GM19397 (cell line): Measurements from ENCODE around the gene GLI3.

Source experiments
- ATAC-seq: cut with Tn5 transposase; IDR thresholded peaks from one replicate; pipeline ENCODE4 v1.9.1; 2021; ENCODE audit warnings: mild to moderate bottlenecking, moderate library complexity; ENCODE audit not compliant: unreplicated experiment

GLI3 gene

DNA sequence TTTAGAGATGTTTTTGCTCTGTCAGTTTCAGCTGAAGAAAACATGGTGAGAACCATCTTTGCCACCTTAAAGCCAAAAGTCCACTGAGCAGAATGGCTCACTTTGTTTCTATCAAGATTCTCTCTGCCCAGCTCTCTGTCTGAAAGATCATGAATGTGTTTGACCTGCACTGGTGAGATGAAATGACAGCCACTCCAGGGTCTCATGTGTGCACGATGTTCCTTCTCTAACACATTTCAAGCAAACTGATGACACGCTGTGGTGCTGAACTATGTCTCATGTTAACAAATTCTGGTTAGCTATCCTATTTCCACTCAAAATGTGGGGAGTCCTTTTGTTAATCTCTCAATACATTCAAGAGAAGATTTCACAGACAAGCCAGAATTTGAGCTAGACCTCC, 260.6 kb downstream of the GLI3 start:
- no peak for ATAC-seq

DNA sequence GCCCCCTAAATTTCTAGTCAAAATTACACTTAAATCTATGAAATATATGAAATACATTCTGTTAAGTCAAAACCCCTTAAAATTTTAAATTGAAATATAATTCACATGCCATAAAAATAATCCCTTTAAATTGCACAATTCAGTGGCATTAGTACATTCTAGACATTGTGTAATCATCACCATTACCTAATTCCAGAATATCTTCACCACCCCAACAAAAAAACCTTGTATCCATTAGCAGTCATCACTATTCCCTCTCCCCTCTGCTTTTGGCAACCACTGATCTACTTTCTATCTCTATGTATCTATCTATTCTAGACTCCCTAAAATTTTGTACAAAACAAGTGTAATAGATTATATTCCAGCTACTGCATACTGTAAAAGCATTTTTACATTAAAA, 261.2 kb downstream of the GLI3 start:
- no peak for ATAC-seq

DNA sequence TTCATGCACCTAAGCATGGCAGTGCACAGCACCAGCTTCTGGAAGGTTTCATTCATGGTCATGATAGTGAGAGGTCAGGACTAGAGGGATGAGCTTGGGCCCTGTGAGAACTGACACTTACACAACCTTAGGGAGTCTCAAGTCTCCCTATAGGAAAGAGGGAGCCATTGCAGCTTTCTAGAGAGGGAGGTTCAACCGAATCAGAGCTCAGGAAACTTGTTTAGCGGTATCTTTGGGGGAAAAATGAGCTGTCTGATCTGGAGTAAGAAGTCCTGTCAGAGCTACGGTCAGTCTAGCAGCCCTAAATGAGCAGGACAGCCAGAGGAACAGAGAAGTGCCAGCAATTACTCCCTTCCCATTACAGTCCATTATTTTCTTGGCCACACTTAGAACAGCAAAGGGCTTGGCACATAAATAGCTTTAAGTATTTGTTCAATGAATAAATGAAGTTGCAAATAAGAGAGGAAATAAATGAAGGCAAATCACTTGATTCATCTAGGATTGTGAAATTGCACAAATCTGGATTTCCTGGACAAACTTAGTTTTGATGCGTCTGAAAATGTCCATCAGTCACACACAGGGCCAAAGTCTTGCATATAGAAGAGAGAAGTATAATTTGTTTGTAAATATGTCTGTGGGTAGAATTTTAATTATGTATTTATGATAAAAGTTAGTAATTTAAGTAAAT, 262.0 kb downstream of the GLI3 start:
- no peak for ATAC-seq

GRCh38 chr7:41973202-41973730, 263.7 kb downstream of the GLI3 start:
- ATAC-seq: no peak

DNA sequence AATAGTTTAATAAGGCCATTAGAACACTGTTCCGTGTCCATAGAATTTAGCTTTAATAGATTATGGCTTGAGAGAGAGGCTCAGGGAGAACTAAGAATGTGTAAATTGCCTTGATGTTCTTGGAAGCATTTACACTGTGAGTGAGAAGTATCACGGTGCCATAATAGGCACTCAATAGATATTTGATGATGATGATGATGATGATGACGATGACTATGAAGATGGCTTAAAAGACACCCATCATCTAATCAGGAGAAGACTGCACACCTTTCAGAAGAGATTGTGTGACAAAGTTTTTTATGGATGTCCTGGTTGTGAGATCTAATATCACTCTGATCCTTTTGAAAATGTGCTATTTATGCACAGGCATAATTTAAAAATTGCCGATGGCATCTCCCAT, 264.2 kb downstream of the GLI3 start:
- ATAC-seq: no peak

- no peak for ATAC-seq
These were observed 264.7 kb downstream of the GLI3 start for GRCh38 chr7:41972270-41972669.

GRCh38 chr7:41971640-41972187, 265.3 kb downstream of the GLI3 start:
- no peak for ATAC-seq

DNA sequence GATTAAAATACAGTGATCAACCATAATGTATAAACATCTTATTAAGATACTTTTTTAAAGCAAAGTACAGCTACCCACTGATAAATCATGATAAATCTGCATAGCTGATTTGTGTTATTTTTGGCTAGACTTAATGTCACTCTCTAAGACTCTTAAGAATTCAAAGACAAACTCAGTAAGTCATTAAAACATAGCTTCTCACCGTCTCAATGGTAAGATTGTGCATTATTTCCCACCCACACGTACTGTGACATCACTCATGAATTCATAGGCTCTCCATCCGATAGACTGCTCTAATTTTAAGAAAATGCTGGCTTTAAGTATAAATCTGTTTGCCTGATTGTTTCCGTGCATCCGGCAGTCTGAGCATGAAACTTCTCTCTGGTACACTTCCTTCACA, 266.1 kb downstream of the GLI3 start:
- no peak for ATAC-seq

DNA sequence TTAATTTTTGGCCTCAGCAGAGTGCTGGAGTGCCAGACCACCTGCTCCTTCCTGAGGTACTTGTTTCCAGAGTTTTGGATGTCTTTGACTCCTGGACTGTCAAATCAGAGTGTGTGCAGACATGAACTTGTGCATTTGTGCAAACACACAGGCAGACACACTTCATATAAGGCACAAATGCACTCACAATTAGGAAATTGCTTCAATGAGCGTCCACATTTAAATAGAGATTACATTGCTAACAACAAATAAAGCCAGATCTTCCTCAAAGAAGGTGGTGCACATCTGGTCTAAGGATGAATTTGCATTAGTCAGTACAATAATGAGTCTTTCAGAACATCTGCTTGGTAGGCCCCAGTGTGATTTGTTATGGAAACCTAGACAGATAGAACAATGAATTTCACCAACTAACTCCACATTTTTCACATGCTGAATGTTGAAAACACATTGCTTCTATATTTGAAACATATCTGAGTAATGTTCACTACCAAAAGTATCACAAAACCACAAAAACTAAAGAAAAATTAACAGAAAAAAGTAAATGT, 267.4 kb downstream of the GLI3 start:
- ATAC-seq: no peak

GRCh38 chr7:41967156-41967555, 269.9 kb downstream of the GLI3 start:
- no peak for ATAC-seq

- ATAC-seq: no peak
These were observed 271.0 kb downstream of the GLI3 start for GRCh38 chr7:41965951-41966505.

- ATAC-seq: no peak
These were observed 271.9 kb downstream of the GLI3 start for GRCh38 chr7:41964849-41965745.

DNA sequence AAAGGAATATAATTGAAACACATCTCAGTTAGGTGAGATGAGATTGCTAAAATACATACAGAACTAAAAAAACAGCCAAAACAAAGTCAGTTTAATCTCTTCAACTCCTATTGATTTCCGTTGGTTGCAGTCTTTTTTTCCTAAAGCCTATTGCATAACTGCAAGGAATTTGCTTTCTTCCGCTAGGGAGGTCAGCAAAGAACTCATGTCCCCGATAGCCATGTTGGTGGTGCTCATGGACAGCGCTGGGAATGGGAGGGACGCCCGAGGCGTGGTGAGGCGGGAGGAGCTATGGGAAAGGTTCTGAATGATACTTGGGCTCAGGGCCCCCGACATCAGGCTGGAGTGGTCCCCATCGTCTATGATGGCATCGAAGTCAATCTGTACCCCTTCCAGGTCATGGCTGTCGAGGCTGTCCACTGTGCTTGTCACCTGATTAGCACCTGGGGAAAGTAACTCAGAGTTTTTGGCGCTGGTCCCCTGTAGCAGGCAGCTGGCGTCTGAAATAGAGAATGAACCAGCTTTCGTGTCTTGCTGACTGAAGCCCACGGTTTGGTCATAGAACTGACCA, 272.7 kb downstream of the GLI3 start:
- ATAC-seq: no peak

DNA sequence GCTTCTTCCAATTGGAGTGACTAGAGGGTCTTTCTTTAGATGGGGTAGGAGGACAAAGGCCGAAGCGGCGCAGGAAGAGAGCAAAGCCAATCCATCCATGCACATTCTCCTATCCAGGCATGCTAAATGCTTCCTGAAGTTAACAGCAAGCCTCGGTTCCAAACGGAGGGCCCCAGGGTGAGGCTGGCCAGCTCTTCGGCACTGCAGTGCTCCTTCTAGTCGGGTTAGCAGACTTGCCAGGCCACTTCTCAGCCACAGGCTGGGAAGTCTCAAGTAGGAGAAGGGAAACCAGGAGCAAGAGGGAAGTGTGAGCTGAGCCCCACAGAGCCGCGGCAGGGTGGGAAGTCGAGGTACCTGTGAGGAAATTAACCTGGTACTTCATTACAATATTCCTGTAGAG, 280.3 kb downstream of the GLI3 start:
- no peak for ATAC-seq

DNA sequence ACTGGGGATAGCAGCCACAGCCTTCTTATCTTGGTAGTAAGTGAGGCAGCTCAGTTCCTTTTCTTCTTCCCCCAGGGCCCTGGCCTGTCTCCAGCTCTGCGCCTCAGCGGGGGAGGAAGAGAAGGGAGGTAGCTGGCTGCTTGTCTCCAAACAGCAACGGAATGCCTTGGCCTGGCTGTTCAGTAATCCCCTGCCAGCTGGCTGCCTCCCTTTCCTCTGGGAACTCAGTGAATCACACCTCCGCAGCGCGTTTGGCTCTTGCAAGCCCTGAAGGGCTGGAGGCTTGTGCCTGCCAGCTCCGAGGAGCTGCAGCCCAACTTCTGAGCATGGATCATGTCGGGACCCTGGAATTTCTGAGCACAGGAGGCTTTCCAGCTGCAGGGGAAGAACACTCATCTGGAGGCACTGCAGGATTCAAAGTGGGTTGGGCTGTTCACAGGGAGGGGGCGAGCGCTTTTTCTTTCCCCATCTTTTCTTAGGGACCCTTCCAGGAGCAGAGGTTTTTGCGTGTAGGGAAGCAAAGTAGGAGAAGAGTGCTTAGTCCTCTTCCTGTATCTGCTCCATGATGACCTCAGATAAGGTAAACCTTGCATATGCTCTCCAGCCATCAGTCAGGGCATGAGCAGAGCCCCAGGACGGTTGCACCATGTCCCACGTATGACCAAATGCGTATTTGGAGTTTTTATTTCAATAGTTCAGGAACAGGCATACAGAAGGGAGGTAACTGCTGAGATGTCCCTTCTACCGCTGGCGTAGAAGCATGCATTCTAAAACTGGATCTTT, 280.9 kb downstream of the GLI3 start:
- no peak for ATAC-seq

GRCh38 chr7:41955451-41955850, 281.6 kb downstream of the GLI3 start:
- no peak for ATAC-seq

DNA sequence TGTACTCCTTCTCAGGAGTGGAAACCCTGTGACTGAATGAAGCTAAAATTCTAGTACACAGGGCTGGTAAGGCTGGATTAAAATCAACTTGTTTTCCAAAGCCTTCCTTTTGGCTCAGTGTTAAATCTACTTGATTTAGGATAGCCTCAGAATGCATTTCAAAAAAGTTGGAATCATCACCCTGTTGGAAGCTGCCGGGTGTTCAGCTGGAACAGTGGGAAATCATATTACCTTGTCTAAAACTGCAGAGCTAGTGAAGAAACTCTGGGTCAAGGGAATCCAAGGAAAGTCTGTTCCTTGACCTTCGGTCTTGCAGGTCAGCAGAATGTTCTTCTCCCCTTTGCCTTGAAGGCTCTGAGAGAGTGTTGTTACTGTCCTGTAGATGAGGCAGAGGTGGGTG, 282.0 kb downstream of the GLI3 start:
- no peak for ATAC-seq

DNA sequence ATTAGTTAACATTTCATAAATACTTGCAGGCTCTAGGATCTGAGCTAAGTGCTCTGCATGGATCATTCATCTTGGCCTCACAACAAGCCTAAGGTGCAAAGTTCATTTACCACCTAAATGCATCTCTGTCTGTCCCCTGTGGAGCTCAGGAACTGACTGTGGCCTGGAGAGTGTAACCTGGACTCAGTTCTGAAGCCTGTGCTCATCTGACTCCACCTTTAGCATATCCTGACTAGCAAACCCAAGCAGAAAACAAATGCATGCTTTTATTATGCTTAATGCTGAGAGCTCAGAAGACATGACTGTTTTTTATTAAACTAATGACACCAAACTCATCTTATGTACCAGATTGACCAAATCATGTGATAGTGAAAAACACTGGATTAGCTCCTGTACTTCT, 288.5 kb downstream of the GLI3 start:
- ATAC-seq: no peak

DNA sequence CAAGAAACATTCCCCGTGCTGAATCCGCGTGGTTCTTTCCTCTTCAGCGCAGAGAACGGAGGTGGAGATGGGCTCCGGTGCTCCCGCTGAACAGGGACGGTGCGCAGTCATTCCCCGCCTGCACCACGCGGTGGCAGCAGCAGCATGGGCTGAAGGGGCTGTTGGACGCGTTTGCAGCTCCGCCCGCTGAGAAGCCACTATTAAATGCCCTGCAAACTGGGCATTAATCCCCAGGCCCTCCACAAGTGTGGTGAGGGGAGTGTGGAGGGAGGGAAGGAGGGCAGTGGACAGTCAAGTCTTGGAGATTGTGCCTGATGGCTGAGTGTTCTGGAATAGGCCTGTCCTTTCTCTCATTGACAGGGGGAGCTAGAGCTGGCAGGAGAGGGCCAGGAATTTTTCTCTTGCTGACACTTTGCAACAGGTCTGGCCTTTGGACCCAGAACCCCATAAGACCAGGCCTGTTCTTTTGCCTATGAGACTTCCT, 293.9 kb downstream of the GLI3 start:
- ATAC-seq: peak; percentile 93
